HG03097 (cell line): ENCODE data around the gene SPAG9.

Source experiments
- ATAC-seq: cut with Tn5 transposase; IDR thresholded peaks from one replicate; pipeline ENCODE4 v1.9.1; 2021; ENCODE audit not compliant: unreplicated experiment, low FRiP score

The SPAG9 gene

DNA sequence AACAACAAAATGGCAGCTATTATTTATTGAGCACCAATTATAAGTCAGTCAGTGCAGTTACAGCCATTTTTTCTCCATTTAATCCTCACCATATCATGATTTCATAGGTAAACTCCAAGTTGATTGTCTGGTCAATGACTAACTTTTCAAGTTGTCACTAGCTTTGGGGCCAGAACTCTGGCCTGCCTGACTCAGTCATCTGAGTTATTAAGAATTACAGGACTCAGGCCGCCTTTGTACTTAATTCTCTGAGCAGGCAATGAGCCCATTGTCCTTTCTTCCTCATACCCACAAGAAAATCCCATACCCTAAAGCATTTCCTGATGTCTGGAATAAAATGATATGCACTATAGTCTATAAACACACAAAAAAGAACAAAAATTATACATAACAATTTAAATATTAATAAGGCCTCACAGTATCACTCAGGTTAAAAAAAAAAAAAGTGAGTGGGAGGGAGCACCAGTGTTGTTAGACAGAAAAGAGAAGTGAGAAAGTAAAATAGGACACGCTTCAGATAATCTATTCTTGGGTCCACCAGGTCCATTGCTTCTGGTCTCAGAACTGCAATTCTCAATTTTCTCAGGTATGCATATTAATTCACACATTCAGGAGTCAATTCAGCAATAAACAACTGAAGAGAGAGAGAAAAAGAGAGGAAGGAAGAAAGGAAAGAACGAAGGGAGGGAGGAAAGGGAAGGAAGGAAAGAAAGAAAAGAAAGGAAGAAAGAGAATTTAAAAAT is 70.2 kb downstream of the SPAG9 start:
- ATAC-seq = peak; percentile 76

DNA sequence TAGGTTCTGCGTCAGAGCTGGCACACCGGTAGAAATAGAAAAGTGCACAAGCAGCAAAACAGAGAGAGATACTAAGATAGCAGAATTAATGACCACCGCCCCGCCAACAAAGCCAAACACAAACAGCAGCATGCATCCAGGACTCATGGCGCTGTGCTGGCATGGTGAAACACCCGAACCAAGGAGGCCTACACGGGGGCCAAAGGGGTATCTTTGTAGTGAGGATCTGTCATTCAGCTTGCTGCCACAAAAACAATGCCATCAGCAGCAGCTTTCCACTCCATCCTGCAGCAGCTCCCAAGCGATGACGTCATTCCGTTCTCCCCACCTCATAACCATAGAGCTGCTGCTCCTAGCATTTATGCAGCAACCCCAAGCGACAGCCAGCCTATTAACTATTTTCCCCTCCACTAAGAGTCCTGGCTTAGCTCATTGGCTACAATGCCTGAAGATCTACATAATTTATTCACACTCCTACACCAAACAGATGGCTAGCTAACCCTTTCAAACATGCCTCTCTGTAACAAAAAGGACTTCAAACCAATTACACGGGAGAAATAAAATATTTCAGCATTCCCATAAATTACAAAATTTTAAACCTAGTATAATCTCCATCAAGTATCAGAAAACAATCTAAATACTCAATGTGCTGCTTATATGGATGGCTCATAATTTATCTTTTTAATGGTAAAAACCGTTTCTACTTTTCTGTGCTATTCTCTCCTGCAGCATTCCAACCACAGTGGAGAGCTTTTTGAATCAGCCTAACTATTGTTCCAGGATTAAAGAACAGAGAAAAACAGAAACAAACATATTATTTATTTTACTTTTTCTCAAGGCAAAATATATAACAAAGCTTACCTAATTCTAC is 73.9 kb downstream of the SPAG9 start:
- no peak for ATAC-seq

DNA sequence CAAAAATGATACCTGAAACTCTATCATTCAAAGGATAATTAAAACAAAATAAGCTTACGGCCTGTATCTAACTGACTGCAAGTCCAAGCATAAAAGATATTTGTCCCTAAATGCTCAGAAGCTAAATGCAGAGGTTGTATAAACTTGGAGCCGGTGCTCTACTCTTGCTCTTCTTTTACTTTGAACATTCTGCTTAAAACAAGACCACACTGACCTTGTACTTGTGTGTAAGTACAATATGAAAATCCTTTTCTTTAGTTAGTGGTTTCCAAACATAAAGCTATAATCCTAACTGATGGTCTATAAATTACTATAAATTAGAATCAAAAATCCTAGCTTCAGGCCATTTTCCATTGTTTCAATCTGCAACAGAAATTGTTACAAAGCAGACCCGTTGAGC is 74.6 kb downstream of the SPAG9 start:
- ATAC-seq = no peak

DNA sequence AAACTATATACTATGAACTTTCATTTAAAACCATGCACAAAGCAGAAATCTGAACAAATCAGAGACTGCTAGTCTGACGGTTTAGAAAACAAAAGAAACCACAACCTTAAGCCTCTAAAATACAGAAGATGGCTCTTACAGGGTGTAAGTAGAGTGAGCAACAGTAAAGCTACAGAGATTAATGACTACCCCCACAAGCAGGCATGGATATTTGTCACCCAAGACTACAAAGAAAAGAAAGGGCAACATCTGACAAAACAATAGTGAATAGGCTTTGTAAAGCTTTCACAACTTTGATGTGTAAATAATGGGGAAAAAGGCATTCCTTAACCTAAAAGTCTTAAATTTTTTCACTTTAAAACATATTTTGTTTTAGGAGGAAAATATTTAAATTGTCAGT is 75.0 kb downstream of the SPAG9 start:
- no peak for ATAC-seq

DNA sequence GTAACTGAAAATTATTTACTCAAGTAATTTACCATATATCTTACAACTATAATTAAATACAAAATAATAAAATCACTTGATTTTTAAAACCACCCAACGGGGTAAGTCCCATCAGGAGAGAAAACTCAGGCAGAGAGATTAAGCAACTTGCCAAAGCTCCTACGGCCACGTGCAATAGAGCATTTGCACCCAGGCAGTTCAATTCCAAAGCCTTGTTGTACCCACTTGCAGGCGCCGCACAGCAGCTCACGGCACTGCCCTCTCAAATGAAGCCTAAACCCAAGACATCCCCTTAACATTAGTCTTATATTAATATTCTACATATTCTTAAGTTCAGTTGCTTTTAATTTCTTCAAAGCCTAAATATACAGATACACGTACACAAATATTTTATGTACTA is 75.7 kb downstream of the SPAG9 start:
- ATAC-seq = no peak

- no peak for ATAC-seq
Observed at GRCh38 chr17:51036084-51036483, 84.6 kb downstream of the SPAG9 start.

- ATAC-seq = no peak
Observed at GRCh38 chr17:51035431-51035830, 85.2 kb downstream of the SPAG9 start.

DNA sequence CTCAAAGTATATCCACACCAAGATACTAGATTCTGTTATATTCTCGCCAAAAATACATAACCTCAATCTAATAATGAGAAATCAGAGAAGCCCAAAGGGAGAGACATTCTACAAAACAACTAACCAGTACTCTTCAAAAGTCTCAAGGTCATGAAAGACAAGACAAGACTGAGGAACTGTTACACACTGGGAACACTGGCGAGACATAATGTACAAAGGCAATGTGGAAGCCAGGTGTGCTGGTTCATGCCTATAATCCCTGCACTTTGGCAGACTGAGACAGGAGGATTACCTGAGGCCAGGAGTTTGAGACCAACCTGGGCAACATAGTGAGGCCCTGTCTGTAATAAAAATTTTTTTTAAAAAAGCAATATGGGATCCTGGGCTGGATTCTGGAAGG is 85.9 kb downstream of the SPAG9 start:
- no peak for ATAC-seq

DNA sequence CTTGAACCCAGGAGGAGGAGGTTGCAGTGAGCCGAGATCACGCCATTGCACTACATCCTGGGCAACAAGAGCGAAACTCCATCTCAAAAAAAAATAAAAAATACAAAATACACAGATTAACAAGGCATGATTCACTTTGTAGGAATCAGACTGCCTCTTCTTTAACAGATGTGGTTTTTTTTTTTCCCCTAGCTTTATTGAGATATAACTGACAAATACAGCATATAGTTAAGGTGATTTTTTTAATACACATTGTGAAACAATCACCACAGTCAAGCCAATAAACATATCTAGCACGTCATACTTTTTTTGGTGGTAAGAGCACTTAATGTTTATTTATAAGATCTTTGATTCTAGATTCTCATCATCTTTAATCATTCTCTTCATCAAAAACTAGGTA is 87.8 kb downstream of the SPAG9 start:
- no peak for ATAC-seq

GRCh38 chr17:51029568-51030463 is 90.9 kb downstream of the SPAG9 start:
- no peak for ATAC-seq

DNA sequence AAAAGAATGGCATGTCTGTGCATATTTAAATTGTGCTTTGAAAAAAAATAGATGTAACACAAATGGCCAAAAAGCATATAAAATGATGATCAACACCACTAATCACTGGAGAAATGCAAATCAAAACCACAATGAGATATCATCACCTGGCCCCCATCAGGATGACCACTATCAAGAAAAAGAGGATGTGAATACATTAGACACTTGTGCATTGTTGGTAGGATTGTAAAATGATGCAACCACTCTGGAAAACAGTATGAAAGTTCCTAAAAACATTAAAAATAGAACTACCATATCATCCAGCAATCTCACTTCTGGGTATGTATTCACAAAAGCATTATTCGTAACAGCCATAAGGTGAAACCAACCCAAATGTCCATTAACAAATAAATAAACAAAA is 91.5 kb downstream of the SPAG9 start:
- no peak for ATAC-seq

GRCh38 chr17:51028176-51028863 is 92.3 kb downstream of the SPAG9 start:
- ATAC-seq = no peak

GRCh38 chr17:51018541-51018940 is 102.1 kb downstream of the SPAG9 start:
- ATAC-seq = no peak

DNA sequence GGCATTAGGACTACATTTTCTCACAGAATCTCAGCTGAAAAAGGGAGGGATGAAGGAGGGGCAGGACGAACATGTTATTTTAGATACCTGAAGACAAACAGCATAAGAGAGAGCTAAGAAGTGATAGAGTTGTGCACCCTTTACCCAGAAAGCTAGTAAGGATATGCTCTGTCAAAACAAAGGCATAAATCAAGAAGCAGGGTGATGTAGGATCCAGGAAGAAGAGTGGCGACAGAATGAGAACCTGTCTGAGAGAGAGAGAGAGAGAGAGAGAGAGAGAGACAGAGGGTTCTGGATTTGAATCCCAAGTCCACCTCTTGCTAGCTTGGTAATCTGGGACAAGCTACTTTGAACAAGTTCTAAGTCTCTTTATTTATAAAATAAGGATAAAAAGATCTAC is 103.4 kb downstream of the SPAG9 start:
- no peak for ATAC-seq

DNA sequence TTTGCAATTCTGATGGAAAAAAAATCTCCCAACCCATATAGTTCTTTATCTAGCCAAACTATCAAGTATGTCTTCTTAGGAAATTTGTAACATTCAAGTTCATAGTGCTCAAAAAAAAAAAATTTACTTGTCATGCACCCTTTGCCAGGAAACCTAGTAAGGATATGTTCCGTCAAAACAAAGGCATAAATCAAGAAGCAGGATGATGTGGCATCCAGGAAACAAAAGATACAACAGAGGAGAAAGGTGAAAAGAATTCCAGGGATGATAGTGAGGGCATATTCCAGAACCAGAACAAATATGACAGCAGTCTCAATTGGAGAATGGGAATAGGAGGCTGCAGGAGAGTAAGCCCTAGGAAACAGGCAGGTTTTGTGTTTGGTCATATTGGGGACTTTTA is 104.6 kb downstream of the SPAG9 start:
- no peak for ATAC-seq

GRCh38 chr17:51015145-51015558 is 105.5 kb downstream of the SPAG9 start:
- no peak for ATAC-seq

DNA sequence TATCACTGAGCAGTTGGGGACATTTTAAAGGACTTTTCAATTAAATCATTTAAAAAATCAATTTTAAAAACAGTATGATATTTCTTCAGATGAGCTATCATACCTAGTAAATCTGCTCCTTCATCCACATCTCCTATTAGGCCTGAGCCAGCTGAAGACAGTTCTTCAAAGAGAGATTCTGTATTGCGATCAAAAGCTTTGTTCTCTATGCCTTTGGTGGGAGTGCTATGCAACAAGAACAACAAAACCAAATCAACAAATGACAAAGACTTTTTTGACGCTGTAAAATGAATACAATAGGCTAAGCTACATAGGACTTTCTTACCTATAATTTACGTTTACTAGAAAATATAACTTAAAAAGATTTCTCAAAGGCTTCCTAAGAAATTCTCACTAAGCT is 106.5 kb downstream of the SPAG9 start:
- no peak for ATAC-seq

DNA sequence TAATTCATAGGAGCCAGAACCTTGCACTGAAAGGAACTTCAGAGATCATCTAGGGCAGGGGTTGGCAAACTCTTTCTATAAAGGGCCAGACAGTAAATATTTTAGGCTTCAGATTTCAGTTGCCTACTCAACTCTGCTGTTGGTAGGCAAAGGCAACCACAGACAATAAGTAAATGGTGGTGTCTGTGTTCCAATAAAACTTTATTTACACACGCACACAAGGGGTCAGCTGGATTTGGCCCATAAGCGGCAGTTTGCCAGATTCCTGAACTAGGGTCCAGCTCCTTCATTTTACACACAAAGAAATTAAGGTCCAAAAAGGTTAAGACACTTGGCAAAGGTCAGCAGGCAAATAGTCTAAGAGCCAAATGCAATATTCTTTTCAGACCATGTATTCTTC is 107.3 kb downstream of the SPAG9 start:
- ATAC-seq = no peak

DNA sequence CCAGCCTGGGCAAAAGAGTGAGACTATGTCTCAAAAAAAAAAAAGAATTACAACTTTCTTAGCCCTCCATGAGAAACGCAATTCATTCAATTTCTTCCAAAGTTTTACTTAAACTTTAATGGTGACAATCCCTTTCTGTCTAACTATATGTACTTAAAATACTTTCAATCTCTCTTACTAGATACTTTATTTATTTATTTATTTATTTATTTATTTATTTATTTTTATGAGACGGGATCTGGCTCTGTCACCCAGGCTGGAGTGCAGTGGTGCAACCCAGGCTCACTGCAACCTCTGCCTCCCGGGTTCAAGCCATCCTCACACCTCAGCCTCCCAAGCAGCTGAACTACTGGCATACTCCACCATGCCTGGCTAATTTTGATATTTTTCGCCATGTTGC is 108.1 kb downstream of the SPAG9 start:
- no peak for ATAC-seq

GRCh38 chr17:51010173-51010675 is 110.4 kb downstream of the SPAG9 start:
- ATAC-seq = no peak
